Prostate gland (tissue), 2 donors: ENCODE results near the gene TNRC6C. TPM values are rescaled to one million over a fixed set of nuclear protein-coding genes. Genes with fewer than 3 reads are reported as not detected.
"Not testable (repeated sequence)": the region's sequence is repeated elsewhere in the genome, so short reads cannot be mapped to it uniquely, and the experiment has no call there.

Experiments
- DNase-seq: peaks from one replicate; pipeline ENCODE4 v3.0.0-alpha.2; 2019; ENCODE audit warnings: low spot score
- H3K27ac ChIP-seq, 2 donors: fragments of 200-600 bp; sonication (generic); 2 replicates each; pipeline ENCODE4 v1.5.1; 2017 to 2019
- H3K27me3 ChIP-seq: fragments of 200-600 bp; sonication (generic); replicated peaks from 2 replicates; pipeline ENCODE4 v1.5.1; 2019; ENCODE audit not compliant: insufficient read depth
- H3K36me3 ChIP-seq, 2 donors: fragments of 200-600 bp; sonication (generic); 1 replicate in 1 of 2; 2 replicates in 1 of 2; pipeline versions ENCODE4 v1.5.1 to v1.8.1; 2017 to 2019
- H3K4me1 ChIP-seq: fragments of 200-600 bp; sonication (generic); replicated peaks from 2 replicates; pipeline ENCODE4 v1.5.1; 2019
- H3K4me3 ChIP-seq, 2 donors: fragments of 200-600 bp; sonication (generic); 2 replicates each; pipeline ENCODE4 v1.5.1; 2017 to 2019
- H3K9me3 ChIP-seq: fragments of 200-600 bp; sonication (generic); 2 replicates; pipeline ENCODE4 v1.5.1; 2017
- CTCF ChIP-seq, 4 experiments: fragments of 200-600 bp in 2 of 4; fragments of 450-650 bp in 2 of 4; sonication (generic) in 2 of 4; IDR thresholded peaks; 1 replicate in 3 of 4; 2 replicates in 1 of 4; pipeline ENCODE4 v1.5.1; 2016 to 2019; ENCODE audit warnings: antibody characterized with exemption in 4 of 4, mild to moderate bottlenecking in 2 of 4, moderate library complexity in 2 of 4
- POLR2A ChIP-seq: fragments of 450-650 bp; IDR thresholded peaks from one replicate; pipeline ENCODE4 v1.6.1; 2016; ENCODE audit warnings: antibody characterized with exemption, mild to moderate bottlenecking
- POLR2AphosphoS5 ChIP-seq: sonication (generic); formaldehyde crosslinking; IDR thresholded peaks from one replicate; pipeline ENCODE4 v1.6.1; 2017; ENCODE audit warnings: antibody characterized with exemption
- WGBS: methylation state at CpG from one replicate; pipeline ENCODE4 v1.1.5; 2018; 5-methylcytosine and 5-hydroxymethylcytosine counted together
- intact Hi-C: fragments of 100-400 bp; cut with DNase I; formaldehyde crosslinking; loops from one replicate; pipeline ENCODE4 v1.14.2; 2022
- total RNA-seq, 2 donors: library from RNA; depleted of rRNA; stranded (reverse); fragments of >200 nt; gene quantifications; one replicate each; pipeline ENCODE4 v1.1.0, GENCODE V29; 2016

Gene TNRC6C
- total RNA-seq, 2 donors from 2014 or later, result 15.5 to 29.7 TPM

GRCh38 chr17:77930780-77931768 lies 27.4 kb upstream of the TNRC6C start:
- H3K4me3 ChIP-seq, result no peak overlapping the region
- no peaks in the 10 kb centered on the region for H3K36me3 ChIP-seq
- no peaks in the 10 kb centered on the region for H3K9me3 ChIP-seq
- no peak for TF ChIP-seq CTCF (IDR thresholded peaks at IDR 0.05)
- TF ChIP-seq POLR2AphosphoS5, result no peak
- TF ChIP-seq POLR2A, result no peak
- H3K4me1 ChIP-seq, result no peaks in the 10 kb centered on the region
- H3K27me3 ChIP-seq, result peaks cover 2% of the 10 kb centered on the region
- no peak overlapping the region for H3K27ac ChIP-seq
- DNase-seq, result no peak
- WGBS, result 60% methylated on average over 24 of the region's 24 CpGs
- intact Hi-C loops, result no loop called here

DNA sequence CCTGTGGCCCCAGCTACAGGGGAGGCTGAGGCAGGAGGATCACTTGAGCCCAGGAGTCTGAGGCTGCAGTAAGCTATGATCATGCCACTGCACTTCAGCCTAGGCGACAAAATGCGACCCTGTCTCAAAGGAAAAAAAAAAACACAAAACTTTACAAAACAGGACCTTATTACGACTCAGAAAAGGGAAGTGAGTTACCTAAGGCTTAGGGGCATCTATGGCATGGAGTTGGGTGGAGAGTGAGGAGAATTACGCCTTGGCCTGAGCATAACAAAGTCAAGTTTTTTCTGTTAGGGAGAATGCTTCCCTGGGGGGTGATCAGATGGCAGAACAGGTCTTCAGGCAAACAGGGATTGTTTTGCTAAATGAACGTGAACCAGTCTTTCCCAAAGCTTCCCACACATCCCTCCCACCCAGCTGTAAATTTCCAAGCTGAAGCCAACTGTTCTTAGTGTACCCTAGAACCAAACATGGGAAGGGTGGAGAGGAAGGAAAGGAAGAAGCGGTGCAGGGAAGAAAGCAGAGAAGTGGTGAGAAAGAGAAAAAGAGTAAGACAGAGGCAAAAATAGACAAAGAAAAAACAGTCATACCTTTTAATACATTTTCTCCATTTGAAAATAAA lies 24.6 kb upstream of the TNRC6C start:
- 89% methylated on average over 6 of the region's 6 CpGs for WGBS
- intact Hi-C loops, result no loop called here

GRCh38 chr17:77935121-77935571 lies 23.4 kb upstream of the TNRC6C start:
- H3K27me3 ChIP-seq, result no peaks in the 10 kb centered on the region
- no peak overlapping the region for H3K27ac ChIP-seq
- whole genome bisulfite sequencing, result 53% methylated on average over 11 of the region's 11 CpGs
- H3K4me3 ChIP-seq, result no peak overlapping the region
- no peak for TF ChIP-seq CTCF (IDR thresholded peaks at IDR 0.05)
- TF ChIP-seq POLR2A, result no peak
- TF ChIP-seq POLR2AphosphoS5, result no peak
- DNase-seq, result no peak
- no peaks in the 10 kb centered on the region for H3K4me1 ChIP-seq
- no peaks in the 10 kb centered on the region for H3K36me3 ChIP-seq
- H3K9me3 ChIP-seq, result no peaks in the 10 kb centered on the region
- intact Hi-C loops, result no loop called here

More for the DNA sequence above, 24.6 kb upstream of the TNRC6C start:
- H3K36me3 ChIP-seq, result no peaks in the 10 kb centered on the region
- no peaks in the 10 kb centered on the region for H3K4me1 ChIP-seq
- TF ChIP-seq POLR2AphosphoS5, result no peak
- no peak for TF ChIP-seq CTCF (IDR thresholded peaks at IDR 0.05)
- TF ChIP-seq POLR2A, result no peak
- no peak for DNase-seq
- no peak overlapping the region for H3K4me3 ChIP-seq
- peaks cover 2% of the 10 kb centered on the region for H3K27me3 ChIP-seq
- H3K27ac ChIP-seq, result no peak overlapping the region
- no peaks in the 10 kb centered on the region for H3K9me3 ChIP-seq

DNA sequence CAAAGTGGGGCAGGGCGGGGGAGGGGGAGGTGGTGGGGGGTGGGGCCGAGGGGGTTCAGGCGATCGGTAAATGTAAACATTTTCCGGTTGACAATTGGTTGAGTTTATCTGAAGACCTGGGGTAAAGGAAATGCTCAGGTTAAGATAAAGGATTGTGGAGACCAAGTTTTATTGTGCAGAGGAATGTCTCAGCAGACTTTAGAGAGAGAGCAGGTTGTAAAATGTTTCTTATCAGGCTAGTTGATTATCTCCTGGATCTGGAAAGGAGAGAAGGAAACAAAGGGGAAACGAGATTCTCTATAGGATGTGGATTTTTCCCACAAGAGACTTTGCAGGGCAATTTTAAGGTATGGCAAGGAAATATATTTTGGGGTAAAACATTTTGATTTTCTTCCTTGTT lies 22.8 kb upstream of the TNRC6C start:
- H3K27ac ChIP-seq, H3K36me3 ChIP-seq, H3K4me3 ChIP-seq, DNase-seq, intact Hi-C loops, H3K9me3 ChIP-seq, H3K27me3 ChIP-seq, H3K4me1 ChIP-seq: not testable (repeated sequence)
- 22% methylated on average over 6 of the region's 6 CpGs for WGBS

DNA sequence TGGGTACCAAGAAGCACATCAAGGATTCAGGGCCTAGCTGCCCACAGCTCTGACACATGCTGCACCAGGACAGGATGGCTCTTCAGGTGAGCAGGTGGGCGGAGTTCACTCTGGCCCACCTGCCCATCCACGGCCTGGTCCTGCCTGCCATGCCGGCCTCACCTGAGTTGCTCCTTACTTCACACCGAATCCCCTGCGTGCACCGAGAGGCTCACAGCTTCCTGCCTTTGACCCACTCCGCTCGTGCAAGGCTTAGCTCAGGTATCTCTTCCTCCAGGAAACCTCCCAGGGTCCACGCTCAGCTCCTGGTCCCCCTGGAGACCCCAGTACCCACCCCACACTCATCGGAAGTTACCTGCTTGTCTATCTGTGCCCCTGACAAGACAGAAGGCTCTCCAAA lies 21.6 kb upstream of the TNRC6C start:
- intact Hi-C loops, result no loop called here
- no peak overlapping the region for H3K4me3 ChIP-seq
- no peak for TF ChIP-seq POLR2AphosphoS5
- no peak for TF ChIP-seq POLR2A
- TF ChIP-seq CTCF (IDR thresholded peaks at IDR 0.05), result no peak
- H3K27ac ChIP-seq, result no peak overlapping the region
- H3K4me1 ChIP-seq, result no peaks in the 10 kb centered on the region
- no peaks in the 10 kb centered on the region for H3K27me3 ChIP-seq
- no peaks in the 10 kb centered on the region for H3K36me3 ChIP-seq
- H3K9me3 ChIP-seq, result no peaks in the 10 kb centered on the region
- 93% methylated on average over 10 of the region's 10 CpGs for WGBS
- DNase-seq, result no peak
